Ureter (tissue), 1 donor: Measurements from ENCODE around the gene KRTAP4-7. TPM values are rescaled to one million over a fixed set of nuclear protein-coding genes. Genes with fewer than 3 reads are reported as not detected.
"Not testable (repeated sequence)": the region's sequence is repeated elsewhere in the genome, so short reads cannot be mapped to it uniquely, and the experiment has no call there.

Experiments
- DNase-seq: peaks from one replicate; pipeline ENCODE4 v3.0.0-alpha.2; 2020; ENCODE audit warnings: low spot score
- total RNA-seq: library from RNA; stranded (reverse); gene quantifications from one replicate; pipeline ENCODE4 v1.2.4, GENCODE V29; 2023
- donor health status: DM: yes; HTN: yes; CAD: no.

Gene KRTAP4-7
- total RNA-seq, 1 donor from 2014 or later: not detected

DNA sequence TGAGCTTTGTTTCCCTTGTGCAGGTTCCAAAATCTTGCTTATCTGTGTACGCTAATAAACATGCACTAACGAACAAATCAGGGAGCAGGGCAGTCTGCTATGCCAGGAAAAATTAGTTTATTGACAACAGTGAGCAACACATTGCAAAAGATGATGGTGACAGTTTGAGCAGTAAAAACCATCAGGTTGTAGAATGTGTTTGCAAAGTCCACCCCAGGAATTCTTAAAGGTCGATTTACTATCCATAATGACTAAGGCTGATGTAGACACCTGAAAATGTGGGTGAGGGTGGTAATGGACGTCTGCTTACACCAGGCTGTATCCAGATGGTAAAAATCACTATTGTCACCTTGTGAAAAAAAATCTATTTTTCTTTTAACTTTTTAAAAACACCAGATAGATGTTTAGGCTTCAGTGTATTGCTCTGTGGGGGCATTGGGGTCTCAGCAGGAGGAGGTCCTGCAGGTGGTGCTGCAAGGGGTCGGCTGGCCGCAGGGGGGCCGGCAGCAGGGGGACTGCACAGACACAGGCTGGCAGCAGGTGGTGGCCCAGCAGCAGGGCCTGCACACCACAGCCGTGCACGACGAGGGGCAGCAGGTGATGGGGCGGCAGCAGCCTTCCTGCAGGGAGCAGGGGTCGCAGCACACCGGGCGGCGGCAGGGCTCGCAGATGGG, 18.8 kb upstream of the KRTAP4-7 start:
- not testable (repeated sequence) for DNase-seq

- DNase-seq: no peak
These were observed 17.9 kb upstream of the KRTAP4-7 start, which contains the start of gene KRTAP2-4 for GRCh38 chr17:41065829-41066624. Gene KRTAP2-4 (minus strand): TSS chr17:41065879. CDS start chr17:41065845, 34 bp downstream.

DNA sequence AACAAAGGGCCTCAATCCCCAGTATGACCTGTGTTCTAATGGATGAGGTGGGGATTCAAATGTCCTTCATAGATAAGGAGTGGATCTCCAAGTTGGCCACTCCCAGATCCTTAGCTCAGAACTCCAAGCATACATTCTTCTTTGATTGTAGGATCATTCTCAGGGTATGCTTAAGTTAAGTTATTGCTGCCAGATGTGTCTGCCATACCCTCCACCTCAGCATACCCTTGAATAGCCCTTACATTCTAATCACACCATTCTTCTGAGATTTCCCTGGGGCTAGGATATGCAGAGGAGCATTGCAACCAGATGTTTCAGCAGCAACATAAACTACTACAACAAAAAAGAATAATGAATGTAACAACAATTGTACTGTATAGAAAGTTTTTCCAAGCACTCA, 16.7 kb upstream of the KRTAP4-7 start:
- no peak for DNase-seq

GRCh38 chr17:41069031-41069430, 14.9 kb upstream of the KRTAP4-7 start:
- DNase-seq: no peak

DNA sequence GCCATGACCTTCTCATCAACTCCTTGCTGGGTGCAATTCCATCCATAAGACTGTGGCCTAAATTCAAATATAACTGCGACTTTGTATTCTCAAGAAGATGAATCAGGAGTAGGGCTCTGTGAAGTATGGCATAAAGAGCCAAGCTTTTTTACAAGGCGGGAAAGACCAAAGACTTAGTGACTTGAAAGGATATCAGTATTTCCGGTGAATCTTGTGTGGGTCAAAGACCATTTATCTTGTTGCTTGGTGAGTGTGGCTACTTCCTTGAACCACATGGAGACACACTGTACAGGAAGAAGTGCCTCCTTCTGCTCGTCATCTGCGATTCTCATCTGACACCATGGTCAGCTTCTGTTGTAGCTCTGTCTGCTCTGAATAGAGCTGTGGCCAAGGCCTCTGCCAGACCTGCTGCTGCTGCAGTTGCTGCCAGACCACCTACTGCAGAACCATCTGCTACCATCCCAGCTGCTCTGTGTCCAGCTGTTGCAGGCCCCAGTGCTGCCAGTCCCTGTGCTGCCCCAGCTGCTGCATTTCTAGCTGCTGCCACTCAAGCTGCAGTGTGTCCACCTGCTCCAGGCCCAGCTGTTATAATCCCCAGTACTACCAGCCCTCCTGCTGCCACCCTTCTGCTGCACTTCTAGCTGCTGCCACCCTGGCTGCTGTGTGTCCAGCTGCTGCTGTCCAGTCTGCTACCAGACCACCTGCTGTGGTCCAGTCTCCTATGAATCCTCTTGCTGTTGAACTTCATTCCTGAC, 12.2 kb upstream of the KRTAP4-7 start:
- DNase-seq: no peak

- no peak for DNase-seq
These were observed 10.3 kb upstream of the KRTAP4-7 start for GRCh38 chr17:41073676-41074075.

DNA sequence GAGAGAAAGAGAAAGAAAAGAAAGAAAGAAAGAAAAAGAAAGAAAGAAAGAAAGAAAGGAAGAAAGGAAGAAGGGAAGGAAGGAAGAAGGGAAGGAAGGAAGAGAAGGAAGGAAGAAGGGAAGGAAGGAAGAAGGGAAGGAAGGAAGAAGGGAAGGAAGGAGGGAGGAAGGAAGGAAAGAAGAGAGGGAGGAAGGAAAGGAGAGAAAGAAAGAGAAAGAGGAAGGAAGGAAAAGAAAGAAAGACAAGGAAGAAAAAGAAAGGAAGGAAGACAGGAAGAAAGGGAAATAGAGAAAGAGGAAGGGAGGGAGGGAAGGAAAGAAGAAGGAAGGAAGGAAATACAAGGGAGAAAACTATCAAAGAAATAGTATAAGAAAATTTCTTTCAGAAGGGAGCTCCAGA, 7.2 kb upstream of the KRTAP4-7 start:
- DNase-seq: no peak

- DNase-seq: no peak
These were observed 1.3 kb upstream of the KRTAP4-7 start for GRCh38 chr17:41082626-41083025.

GRCh38 chr17:41083427-41083826, 523 bp upstream of the KRTAP4-7 start:
- DNase-seq: not testable (repeated sequence)

DNA sequence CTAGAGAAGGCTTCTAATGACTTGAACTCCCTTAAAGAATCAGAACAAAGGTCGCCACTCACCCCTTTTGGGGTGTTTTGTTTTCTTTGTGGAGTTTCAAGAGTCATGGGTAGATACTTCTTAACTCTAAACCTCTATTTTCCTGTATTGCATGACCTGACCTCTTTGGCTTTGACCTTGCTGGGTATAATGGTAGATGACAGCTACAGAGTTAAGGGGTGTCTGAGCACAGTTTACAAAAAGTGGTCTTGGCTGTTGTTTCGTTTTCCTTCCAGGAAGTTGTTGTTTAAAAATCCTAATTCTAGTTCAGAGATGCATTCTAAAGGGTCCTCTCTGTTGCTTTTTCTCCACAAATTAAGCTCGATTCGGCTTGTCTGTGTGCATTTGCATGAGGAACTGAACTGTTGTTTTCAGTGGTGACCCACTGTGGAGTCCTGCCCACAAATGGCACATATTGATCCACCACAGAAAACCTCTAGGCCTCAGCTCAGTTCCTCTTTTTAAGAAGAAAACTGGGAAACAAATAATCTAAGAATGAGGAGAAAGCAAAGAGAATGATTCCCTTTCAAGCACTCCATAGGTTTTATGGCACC, 4.9 kb downstream of the KRTAP4-7 start:
- DNase-seq: not testable (repeated sequence)

GRCh38 chr17:41096055-41096454, 12.1 kb downstream of the KRTAP4-7 start:
- no peak for DNase-seq

DNA sequence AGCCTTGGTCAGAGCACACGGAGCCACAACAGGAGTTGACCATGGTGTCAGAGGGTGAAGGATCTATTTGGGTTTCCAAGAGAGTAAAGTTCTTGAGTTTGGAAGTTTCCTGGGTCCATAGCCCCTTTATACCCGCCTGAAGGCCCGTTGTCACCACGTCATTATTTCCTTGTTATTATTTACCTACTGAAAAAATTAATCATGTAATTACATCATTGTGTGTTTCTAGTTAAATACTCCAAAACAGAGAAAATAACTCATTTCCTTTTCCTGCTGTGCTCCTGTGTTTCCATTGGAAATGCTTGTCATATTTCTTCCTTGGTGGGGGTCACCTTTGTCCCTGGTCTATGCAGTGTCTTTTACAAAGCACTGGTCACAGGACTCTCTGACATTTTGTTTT, 14.1 kb downstream of the KRTAP4-7 start, which contains the start of gene KRTAP4-8:
Gene KRTAP4-8 (minus strand): TSS at position 101 of the 400 bp plus-strand sequence. CDS start 58 bp downstream, at position 43.
- no peak for DNase-seq

GRCh38 chr17:41098481-41098880, 14.5 kb downstream of the KRTAP4-7 start:
- no peak for DNase-seq

DNA sequence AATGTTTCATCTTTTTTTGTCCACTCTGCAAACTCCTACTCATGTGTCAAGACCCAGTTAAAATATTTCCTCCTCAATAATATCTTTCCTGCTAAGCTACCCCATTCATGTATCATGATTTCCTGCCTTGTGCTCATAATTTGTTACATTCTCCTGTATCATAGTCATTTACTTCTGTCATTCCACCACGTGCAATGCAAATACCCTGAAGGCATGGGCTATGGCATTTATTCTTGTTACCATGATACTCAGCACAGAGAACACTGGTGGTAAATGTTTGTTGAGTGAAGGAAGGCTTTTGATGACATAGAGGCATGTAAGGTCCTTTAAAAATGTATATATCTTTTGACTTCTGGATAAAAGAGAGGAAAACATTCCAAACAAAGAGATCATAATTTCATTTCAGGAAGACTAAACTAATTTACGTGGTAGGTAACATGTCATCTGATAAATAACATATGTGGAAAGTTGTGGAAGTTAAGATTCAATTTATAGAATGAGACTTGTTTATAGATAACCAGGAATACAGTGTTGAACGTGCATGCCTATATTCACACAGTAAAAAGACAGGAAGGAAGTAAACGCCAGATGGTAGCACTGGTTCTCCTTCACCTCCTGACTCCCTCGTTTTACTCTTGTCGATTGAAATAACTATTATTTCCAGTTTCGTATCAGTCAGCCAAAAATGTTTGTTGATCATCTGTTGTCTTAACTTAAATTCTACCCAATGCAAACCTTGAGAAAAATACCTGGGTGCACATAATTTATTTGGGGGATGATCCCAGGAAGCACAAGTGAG, 15.9 kb downstream of the KRTAP4-7 start:
- DNase-seq: not testable (repeated sequence)

GRCh38 chr17:41101586-41102259, 17.8 kb downstream of the KRTAP4-7 start, which contains the start of gene KRTAP4-16:
Gene KRTAP4-16 (minus strand): TSS chr17:41102209. CDS start chr17:41102209, 0 bp downstream.
- DNase-seq: no peak

GRCh38 chr17:41103896-41104295, 19.9 kb downstream of the KRTAP4-7 start:
- DNase-seq: no peak

DNA sequence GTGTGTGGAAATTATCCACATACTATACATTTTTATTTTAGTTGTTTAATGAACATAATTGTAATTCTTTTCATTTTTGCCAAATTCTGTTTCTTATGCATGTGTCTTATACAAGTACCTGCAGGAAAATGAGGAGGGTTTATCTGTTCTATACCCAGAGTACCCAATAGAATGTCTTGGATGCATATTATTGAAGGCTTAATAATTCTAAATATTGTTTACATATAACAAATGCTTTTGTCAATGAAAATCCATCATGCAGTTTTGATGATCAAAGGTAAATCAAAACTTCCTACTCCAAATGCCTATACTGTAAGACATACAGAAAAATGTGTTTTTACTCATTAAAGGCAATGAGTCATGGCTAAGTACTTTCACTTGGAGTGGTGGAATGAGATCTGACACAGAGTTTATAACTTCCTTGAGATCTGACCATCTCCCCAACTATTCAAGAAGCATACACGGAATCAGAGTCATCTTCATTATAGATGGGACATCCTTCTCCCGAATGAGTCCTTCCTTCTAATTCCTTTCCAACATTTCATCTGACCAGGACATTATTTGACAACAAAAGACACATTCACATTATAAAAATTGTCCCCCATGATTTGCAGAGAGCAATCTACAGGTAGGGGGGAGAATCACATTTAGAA, 20.6 kb downstream of the KRTAP4-7 start:
- not testable (repeated sequence) for DNase-seq

DNA sequence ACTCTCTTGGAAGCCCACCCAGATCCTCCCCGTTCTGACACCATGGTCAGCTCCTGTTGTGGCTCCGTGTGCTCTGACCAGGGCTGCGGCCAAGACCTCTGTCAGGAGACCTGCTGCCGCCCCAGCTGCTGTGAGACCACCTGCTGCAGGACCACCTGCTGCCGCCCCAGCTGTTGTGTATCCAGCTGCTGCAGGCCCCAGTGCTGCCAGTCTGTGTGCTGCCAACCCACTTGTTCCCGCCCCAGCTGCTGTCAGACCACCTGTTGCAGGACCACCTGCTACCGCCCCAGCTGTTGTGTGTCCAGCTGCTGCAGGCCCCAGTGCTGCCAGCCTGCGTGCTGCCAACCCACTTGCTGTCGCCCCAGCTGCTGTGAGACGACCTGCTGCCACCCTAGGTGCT, 21.4 kb downstream of the KRTAP4-7 start, which contains the start of gene KRTAP4-9:
Gene KRTAP4-9 (plus strand): TSS at position 43 of the 400 bp plus-strand sequence. CDS start 0 bp downstream, at position 43.
- DNase-seq: not testable (repeated sequence)

DNA sequence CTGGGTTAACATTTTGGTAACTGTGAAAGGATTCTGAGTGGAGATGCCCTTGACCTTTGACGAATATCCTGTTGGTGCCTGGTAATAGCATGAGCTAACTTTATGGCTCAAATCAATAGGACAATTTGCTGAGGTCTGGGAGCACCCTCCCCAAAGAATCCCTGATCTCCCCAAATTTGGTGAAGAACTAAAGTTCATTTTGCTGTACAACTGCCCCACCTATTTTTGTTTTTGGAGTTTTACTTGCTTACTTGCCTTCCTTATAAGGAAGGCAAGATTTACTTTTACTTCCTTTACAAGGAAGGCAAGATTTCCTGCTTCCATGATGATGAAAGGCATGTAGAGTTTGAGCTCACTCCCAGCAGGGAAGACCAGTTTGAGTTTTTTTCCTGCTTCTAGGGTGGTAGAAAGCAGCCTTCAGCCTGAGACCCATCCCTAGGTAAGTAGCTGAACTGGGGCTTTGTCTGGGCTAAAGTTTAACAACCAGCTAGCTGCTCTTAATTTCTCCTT, 24.0 kb downstream of the KRTAP4-7 start:
- DNase-seq: no peak
